CD4-positive, alpha-beta T cell (primary cell): Measurements from ENCODE around the gene PUSL1. TPM values are rescaled to one million over a fixed set of nuclear protein-coding genes. Genes with fewer than 3 reads are reported as not detected.
A peak's percentile ranks its signal among the peaks of the same experiment; 100 is the strongest.

Source experiments
- ATAC-seq: fragments of 200-7000 bp; cut with Tn5 transposase; one replicate; pipeline ENCODE4 v1.10.0; 2022; ENCODE audit warnings: mild to moderate bottlenecking; ENCODE audit not compliant: poor library complexity
- CTCF ChIA-PET: fragments of 350-600 bp; sonication (Branson Sonifier 250); formaldehyde crosslinking; loops from one replicate; lab custom pipeline; 2021; ENCODE audit warnings: antibody characterized with exemption, inconsistent platforms; lab: Charles Lee
- POLR2A ChIA-PET: fragments of 350-600 bp; sonication (Branson Sonifier 250); formaldehyde crosslinking; loops from one replicate; lab custom pipeline; 2021; ENCODE audit warnings: antibody characterized with exemption, inconsistent platforms; lab: Charles Lee
- DNase-seq, 14 experiments: peaks; one replicate each; pipeline ENCODE4 v3.0.0-alpha.2; 2013 to 2020; ENCODE audit warnings: mixed read lengths in 2 of 14
- H3K27ac ChIP-seq, 2 donors: one replicate each; pipeline versions ENCODE4 v1.5.1 to v1.7.0; 2013; ENCODE audit warnings: low read length in 2 of 2, low read depth in 1 of 2, mild to moderate bottlenecking in 1 of 2
- H3K27me3 ChIP-seq, 2 experiments: 1 replicate in 1 of 2; 2 replicates in 1 of 2; pipeline versions ENCODE4 v1.6.1 to v1.7.0; 2013; ENCODE audit warnings: low read length in 2 of 2, control low read depth in 1 of 2, mild to moderate bottlenecking in 1 of 2, moderate library complexity in 1 of 2; ENCODE audit not compliant: insufficient read depth in 2 of 2, control insufficient read depth in 1 of 2
- H3K36me3 ChIP-seq: one replicate; pipeline ENCODE4 v1.6.1; 2013; ENCODE audit warnings: low read length, control low read depth; ENCODE audit not compliant: insufficient read depth
- H3K4me1 ChIP-seq: one replicate; pipeline ENCODE4 v1.6.1; 2013; ENCODE audit warnings: low read length, control low read depth; ENCODE audit not compliant: insufficient read depth
- H3K4me3 ChIP-seq: one replicate; pipeline ENCODE4 v1.5.1; 2013; ENCODE audit warnings: mild to moderate bottlenecking, low read length, moderate library complexity
- H3K9me3 ChIP-seq, 2 experiments: 1 replicate in 1 of 2; 2 replicates in 1 of 2; pipeline versions ENCODE4 v1.6.1 to v1.7.0; 2013; ENCODE audit warnings: low read length in 2 of 2, mild to moderate bottlenecking in 2 of 2, control low read depth in 1 of 2, moderate library complexity in 1 of 2; ENCODE audit not compliant: control insufficient read depth in 1 of 2, insufficient read depth in 1 of 2
- H3K27ac Mint-ChIP-seq: one replicate; pipeline ENCODE4 v1.8.0; 2020; ENCODE audit warnings: mixed read lengths
- H3K27me3 Mint-ChIP-seq: one replicate; pipeline ENCODE4 v1.8.0; 2021; ENCODE audit warnings: mixed read lengths
- H3K36me3 Mint-ChIP-seq: one replicate; pipeline ENCODE4 v1.8.0; 2021; ENCODE audit warnings: low read depth, mixed read lengths
- H3K4me1 Mint-ChIP-seq: one replicate; pipeline ENCODE4 v1.8.0; 2021; ENCODE audit warnings: low read depth, mixed read lengths
- H3K4me3 Mint-ChIP-seq: one replicate; pipeline ENCODE4 v1.8.0; 2020; ENCODE audit warnings: mild to moderate bottlenecking, mixed read lengths
- H3K9me3 Mint-ChIP-seq: one replicate; pipeline ENCODE4 v1.8.0; 2020; ENCODE audit warnings: mixed read lengths
- intact Hi-C, 2 experiments: fragments of 100-400 bp; cut with DNase I in 1 of 2; cut with micrococcal nuclease in 1 of 2; formaldehyde crosslinking; loops; one replicate each; pipeline versions ENCODE4 v1.15.1 to v1.9.0; 2023 to 2025; cut with DNase I, micrococcal nuclease
- total RNA-seq, 174 experiments: library from RNA in 2 of 174; stranded (reverse) in 2 of 174; gene quantifications; one replicate each; pipeline ENCODE4 v1.2.3 and lab custom pipeline; 2021 to 2026
- TF ChIP-seq, protein P1 (sequence below): fragments of 200-600 bp; IDR thresholded peaks from one replicate; pipeline ENCODE4 v1.8.0; 2022; ENCODE audit warnings: antibody characterized with exemption, mild to moderate bottlenecking

Gene PUSL1
- total RNA-seq, 2 experiments from 2014 or later: 18.1 to 19.2 TPM

DNA sequence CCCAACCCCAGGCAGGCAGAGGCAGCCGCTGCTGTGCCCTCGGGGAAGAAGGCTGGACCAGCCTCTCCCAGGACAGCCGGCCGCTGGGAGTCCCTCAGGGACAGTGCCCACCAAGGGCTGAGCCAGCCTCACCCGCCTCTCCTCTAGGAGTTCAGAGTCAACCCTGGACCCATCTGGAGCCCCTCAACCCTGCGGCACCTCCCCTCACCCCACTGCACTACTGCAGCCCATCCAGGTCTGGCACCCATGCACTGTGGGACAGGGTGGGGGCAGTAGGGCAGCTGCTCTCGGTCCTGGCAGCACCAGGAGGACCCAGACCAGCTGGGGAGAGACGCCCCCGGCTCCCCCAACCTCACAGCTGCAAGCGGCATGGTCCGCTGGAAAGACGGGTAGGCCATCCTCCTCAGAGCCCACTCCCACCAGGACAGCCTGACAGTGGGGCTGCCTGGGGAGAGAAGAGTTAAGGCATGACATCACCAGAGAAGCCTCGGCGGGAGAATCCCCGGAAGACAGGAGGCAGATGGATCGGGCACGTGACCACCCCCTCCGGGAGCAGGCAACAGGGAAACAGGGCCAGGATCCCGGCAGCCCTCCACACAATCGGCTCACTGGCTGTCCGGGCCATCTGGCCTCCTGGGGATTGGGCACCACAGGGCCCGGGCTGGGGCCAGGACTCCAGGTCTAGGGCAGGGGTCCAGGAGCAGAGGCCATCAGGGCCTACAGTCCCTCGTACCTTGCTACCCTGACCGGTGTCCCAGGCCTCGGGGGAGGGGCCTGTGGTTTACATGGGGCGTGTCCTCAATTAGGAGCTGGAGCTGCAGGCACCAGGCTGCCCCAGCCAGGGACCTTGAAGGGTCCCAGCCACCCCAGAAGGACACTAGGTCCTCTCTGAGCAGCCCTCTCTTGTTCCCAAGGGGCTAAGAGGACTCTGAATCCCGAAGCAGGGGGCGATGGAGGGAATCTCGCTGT is 3.8 kb upstream of the PUSL1 start:
- DNase-seq (peak in 1 of 14 experiments; percentile 46), ATAC-seq (no peak)
- CTCF ChIA-PET: interaction anchor here (0.9 to 1.2 kb wide), 2 partner anchors 183 to 241 kb away, joined by 3 to 4 read pairs; no protein-coding TSS in a partner anchor
- intact Hi-C loops: loop anchor here (2.0 to 10.0 kb wide), 5 partner anchors 68 to 270 kb away; partner anchors contain the start of genes AURKAIP1 (in 1 of the 2) and C1orf159 (in 1 of the 2)
- Mint-ChIP-seq H3K27me3 (no peaks in the 10 kb centered on the region), H3K36me3 (peaks cover 13% of the 10 kb centered on the region), H3K4me1 (peaks cover 21% of the 10 kb centered on the region), H3K27ac (peak overlapping the region; percentile 87), H3K4me3 (peak overlapping the region; percentile 92), H3K9me3 (no peaks in the 10 kb centered on the region)
- Histone ChIP-seq H3K27ac (no peak overlapping the region), H3K36me3 (no peaks in the 10 kb centered on the region), H3K4me3 (peak overlapping the region; percentile 42), H3K9me3 (no peaks in the 10 kb centered on the region), H3K4me1 (peaks cover 38% of the 10 kb centered on the region), H3K27me3 (no peaks in the 10 kb centered on the region)
- TF ChIP-seq, protein P1, sequence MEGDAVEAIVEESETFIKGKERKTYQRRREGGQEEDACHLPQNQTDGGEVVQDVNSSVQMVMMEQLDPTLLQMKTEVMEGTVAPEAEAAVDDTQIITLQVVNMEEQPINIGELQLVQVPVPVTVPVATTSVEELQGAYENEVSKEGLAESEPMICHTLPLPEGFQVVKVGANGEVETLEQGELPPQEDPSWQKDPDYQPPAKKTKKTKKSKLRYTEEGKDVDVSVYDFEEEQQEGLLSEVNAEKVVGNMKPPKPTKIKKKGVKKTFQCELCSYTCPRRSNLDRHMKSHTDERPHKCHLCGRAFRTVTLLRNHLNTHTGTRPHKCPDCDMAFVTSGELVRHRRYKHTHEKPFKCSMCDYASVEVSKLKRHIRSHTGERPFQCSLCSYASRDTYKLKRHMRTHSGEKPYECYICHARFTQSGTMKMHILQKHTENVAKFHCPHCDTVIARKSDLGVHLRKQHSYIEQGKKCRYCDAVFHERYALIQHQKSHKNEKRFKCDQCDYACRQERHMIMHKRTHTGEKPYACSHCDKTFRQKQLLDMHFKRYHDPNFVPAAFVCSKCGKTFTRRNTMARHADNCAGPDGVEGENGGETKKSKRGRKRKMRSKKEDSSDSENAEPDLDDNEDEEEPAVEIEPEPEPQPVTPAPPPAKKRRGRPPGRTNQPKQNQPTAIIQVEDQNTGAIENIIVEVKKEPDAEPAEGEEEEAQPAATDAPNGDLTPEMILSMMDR: no peak
- POLR2A ChIA-PET: interaction anchor here (0.8 to 0.9 kb wide), 2 partner anchors 51 to 71 kb away, joined by 3 to 5 read pairs; partner anchors contain the start of gene AURKAIP1

DNA sequence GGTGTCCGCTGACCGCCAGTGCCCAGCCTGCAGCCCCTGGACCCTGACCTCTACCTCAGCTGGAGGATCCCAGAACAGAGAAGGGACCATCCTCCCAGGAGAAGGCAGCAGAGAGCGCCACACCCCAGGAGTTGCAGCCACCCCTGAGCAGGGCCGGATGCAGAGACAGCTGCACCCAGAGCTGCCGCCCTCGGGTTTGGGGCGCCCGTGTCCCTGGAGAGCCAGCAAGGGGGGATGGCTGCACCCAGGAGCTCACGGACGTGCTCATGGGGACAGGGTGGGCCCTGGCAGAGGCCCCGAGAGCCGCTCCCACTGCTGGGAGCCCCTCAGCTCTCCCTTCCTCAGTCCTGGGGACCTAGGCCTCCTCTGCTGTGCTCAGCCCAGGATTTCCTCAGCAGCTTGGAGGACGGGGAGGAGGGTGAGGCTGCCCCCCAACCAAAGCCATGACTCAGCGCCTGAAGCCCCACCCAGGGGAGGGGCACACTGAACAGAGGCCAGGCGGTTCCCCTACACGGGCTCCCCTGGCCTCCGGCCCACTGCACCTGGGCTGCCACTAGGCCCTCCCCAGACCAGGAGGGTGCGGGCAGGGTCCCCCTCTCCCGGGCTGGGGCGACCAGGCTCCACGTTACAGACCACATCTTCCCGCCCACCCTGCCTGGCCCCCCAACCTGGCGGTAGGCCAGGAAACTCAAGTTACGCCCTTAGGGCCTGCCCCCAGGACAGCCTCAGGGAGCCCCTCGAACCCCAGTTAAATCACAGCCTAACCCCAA is 2.9 kb upstream of the PUSL1 start:
- TF ChIP-seq, protein P1: no peak
- Histone ChIP-seq H3K27me3 (no peaks in the 10 kb centered on the region), H3K36me3 (peaks cover 8% of the 10 kb centered on the region), H3K4me1 (peaks cover 46% of the 10 kb centered on the region), H3K4me3 (peak overlapping the region; percentile 42), H3K9me3 (no peaks in the 10 kb centered on the region), H3K27ac (peak overlapping the region; percentile 2 to 29)
- Mint-ChIP-seq H3K4me1 (peaks cover 21% of the 10 kb centered on the region), H3K36me3 (peaks cover 13% of the 10 kb centered on the region), H3K4me3 (peak overlapping the region; percentile 92), H3K27ac (peak overlapping the region; percentile 87), H3K9me3 (no peaks in the 10 kb centered on the region), H3K27me3 (no peaks in the 10 kb centered on the region)
- intact Hi-C loops: loop anchor here (2.0 to 10.0 kb wide), 5 partner anchors 67 to 271 kb away; partner anchors contain the start of genes AURKAIP1 (in 1 of the 2) and C1orf159 (in 1 of the 2)
- ChIA-PET POLR2A (interaction anchor here (0.6 to 0.9 kb wide), 3 partner anchors 50 to 208 kb away, joined by 3 to 5 read pairs (median 4); partner anchors contain the start of gene AURKAIP1), CTCF (interaction anchor here (0.9 to 1.2 kb wide), 2 partner anchors 183 to 242 kb away, joined by 3 to 4 read pairs; no protein-coding TSS in a partner anchor)
- DNase-seq (peak; percentile 44 to 87 (median 72)), ATAC-seq (peak; percentile 34)
